GM10266 (cell line): ENCODE data around the gene PRDM13.
"Not testable (repeated sequence)": the region's sequence is repeated elsewhere in the genome, so short reads cannot be mapped to it uniquely, and the experiment has no call there.

Experiments used
- DNase-seq: peaks from one replicate; pipeline ENCODE4 v3.0.0; 2012; ENCODE audit errors: extremely low spot score
- TF ChIP-seq, protein P1 (sequence below): IDR thresholded peaks from 2 replicates; pipeline ENCODE4 v1.5.1; 2012; ENCODE audit warnings: mild to moderate bottlenecking, low read depth; ENCODE audit not compliant: control insufficient read depth, insufficient read depth; ENCODE audit errors: missing control alignments

PRDM13 gene

DNA sequence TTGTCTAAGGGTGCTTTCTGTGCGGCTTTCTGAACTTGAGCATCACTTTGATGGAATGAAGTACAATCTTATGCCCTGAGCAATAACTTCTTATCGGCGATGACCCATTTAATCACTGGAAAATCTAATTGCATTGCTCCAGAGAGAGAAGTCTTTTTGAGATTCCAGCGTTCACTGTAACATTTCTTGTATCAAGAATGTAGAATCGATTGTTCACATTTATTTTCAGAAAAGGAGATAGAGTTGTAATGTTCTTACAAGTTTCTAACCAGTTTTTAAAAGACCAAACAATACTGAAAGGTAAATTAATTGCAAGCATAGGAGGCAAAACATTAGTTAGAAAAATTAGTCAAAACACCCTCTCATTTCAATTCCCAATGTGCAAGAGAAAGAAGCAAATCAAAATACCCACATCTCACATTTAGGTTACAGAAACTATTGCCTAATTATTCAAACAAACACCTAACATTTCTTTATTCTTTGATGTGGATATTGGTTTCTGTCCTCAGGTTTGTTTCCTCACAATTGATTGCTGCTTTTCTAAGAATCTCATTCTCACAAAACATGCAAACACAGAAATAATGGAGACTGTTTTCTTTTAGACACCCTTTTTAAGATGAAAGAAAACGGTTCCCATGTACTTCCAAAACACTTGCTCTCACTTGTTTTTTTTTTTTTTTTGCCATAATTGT lies 14.8 kb upstream of the PRDM13 start:
- no peak for DNase-seq
- TF ChIP-seq, protein P1, sequence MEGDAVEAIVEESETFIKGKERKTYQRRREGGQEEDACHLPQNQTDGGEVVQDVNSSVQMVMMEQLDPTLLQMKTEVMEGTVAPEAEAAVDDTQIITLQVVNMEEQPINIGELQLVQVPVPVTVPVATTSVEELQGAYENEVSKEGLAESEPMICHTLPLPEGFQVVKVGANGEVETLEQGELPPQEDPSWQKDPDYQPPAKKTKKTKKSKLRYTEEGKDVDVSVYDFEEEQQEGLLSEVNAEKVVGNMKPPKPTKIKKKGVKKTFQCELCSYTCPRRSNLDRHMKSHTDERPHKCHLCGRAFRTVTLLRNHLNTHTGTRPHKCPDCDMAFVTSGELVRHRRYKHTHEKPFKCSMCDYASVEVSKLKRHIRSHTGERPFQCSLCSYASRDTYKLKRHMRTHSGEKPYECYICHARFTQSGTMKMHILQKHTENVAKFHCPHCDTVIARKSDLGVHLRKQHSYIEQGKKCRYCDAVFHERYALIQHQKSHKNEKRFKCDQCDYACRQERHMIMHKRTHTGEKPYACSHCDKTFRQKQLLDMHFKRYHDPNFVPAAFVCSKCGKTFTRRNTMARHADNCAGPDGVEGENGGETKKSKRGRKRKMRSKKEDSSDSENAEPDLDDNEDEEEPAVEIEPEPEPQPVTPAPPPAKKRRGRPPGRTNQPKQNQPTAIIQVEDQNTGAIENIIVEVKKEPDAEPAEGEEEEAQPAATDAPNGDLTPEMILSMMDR, result no peak

DNA sequence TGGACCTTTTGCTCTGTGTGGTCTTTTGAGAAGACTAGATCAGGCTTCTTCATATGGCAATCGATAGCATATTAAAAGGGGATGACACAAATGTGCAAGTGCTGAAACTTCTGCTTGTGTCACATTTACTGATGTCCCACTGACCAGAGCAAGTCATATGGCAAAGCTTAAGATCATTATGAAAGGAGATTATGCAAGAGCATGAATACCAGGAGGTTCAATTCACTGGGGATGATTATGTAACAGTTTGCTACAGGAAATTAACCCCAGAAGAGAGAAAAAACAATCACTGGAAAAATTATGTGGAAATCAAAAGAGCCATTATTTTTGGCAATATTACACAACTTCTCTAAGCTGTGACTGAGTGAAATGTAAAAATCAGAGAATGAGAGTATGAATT lies 13.7 kb upstream of the PRDM13 start:
- TF ChIP-seq, protein P1, result no peak
- DNase-seq, result no peak

DNA sequence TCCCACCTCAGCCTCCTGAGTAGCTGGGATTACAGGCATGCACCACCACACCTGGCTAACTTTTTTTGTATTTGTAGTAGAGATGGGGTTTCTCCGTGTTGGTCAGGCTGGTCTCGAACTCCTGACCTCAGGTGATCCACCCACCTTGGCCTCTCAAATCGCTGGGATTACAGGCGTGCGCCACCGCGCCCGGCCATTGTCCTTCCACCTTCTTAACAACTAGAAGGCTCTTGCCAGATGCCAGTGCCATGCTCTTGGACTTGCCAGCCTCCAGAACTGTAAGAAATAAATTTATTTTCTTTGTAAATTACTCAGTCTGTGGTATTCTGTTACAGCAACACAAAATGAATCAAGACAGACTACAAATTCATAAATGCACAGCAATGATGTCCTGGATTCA lies 11.9 kb upstream of the PRDM13 start:
- not testable (repeated sequence) for DNase-seq

DNA sequence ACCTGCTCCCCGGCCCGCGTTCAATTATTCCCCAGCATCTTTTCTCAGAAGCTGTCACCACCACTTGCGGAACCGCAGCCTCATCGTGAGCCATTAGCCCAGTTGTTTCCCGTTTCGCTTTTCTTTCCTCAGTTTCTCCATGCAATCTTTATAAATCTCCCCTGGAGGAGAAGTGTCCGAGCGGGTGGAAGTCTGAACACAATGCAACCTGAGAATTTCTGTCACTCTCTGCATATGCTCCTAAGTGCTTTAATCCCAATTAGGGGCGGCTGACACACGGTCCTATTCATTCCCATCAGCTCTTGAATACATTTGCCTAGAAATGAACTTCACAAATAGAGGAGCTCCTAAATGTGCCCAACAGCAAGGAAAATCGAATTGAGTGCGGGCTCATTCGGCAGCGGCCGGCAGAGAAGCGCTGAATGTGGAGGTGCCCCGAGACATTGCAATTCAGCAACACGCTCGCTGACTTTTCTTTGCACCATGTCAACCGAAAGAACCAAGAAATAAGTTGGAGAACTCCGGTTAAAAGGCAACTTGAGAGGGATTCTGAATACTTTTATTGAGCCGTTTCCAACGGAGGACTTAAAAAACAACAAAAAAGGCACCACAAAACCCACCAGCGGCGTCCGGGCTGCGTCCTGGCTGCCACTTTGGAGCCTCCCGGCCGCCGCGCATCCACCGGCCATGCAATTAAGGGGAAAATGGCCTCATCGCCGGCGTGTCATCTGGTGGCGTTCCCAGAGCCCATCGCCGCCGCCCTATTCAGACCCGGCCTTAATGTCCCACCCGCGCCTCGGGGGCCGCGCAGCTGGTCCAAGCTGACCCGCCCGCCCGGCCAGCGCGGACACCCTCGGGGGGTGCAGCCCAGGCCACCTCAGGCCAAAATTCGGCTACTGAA lies 3.9 kb upstream of the PRDM13 start:
- DNase-seq, result no peak
- TF ChIP-seq, protein P1, result no peak

DNA sequence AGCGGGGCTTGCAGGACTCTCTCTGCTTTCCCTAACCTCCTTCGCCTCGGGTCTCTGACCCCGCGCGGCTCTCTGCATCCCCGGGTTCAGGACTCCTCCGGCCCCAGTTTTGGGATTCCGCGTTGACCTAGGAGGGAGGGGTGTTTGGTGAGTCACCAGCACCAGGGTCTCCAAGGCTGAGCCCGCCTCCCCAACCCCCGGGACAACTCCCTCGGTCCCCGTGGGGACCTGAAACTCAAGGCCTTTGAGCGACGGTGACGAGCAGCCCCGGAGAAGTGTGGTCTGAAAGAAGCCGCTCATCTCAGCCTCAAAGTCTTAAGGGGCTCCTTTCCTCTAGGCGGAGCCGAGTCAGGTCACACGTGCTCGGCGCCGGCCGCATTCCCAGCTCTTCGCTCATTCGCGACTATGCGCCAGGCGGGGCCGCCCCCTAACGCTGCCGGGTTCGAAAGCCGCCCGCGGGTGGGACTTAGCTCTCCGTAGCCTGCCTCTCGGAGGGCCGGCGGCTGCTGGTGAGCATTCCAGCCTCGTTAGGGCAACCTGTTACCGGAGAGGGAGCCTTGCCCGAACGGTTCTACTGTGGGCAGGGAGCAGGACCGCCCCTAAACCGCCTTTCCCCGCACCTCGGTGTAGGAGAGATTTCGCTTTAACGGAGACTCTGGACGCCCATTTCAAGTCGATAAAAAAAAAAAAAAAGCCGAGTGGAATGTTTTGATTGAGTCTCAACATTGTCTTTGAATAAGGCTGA lies 3.0 kb upstream of the PRDM13 start:
- DNase-seq, result no peak
- TF ChIP-seq, protein P1, result no peak

DNA sequence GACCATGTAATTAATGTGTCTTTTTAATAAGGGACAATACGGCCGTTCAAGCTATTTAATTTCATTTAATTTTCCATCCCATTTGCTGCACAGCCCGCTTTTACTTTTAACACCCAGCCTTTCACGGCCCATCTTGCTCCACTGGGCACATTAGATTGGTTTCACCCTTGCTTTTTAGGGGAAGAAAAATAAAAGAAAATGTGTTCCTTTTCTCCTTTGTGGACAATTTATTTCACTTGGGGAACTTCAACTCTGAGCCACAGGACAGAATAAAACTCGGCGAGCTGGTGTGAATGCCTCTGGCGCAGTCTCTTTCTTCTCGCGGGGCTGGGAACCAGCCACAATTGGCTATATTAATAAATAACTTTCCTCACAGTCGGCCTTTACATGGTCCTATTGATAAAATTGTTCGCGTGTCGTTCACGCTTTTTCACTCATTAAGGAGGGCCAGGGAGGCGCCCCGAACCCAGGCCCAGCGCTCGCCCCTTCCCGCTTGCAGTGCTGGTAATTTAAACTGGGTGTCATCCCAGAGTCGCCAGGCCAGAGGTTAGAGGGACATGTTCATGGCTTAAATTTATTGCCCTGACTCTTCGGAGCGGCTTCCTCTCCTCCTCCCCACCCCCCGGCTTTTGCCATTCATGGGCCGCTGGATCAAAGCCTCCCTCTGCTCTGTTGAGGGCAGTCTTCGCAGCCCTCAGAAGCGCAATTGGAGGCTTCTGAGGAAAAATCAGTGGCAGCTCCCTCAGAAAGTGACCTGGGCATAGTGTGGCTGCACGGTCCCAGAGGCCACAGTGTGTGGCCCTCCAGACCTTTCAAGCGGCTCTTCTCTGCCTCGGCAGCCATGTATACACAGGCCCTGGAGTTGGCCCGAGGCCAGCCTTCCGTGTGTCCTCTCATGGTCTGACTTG lies 2.2 kb upstream of the PRDM13 start:
- TF ChIP-seq, protein P1, result no peak
- no peak for DNase-seq
